Loucy (cell line): ENCODE results near the gene ERP44.

ENCODE experiments used
- EZH2phosphoT487 ChIP-seq: fragments of 200-600 bp; IDR thresholded peaks from 2 replicates; pipeline ENCODE4 v1.6.1; 2018; ENCODE audit warnings: antibody characterized with exemption, mild to moderate bottlenecking, moderate library complexity, borderline replicate concordance
- TF ChIP-seq, protein P1 (sequence below): fragments of 200-600 bp; sonication (generic); conservative IDR thresholded peaks from 2 replicates; pipeline ENCODE4 v1.5.1; 2014; ENCODE audit warnings: mild to moderate bottlenecking, antibody characterized with exemption, low read length

DNA sequence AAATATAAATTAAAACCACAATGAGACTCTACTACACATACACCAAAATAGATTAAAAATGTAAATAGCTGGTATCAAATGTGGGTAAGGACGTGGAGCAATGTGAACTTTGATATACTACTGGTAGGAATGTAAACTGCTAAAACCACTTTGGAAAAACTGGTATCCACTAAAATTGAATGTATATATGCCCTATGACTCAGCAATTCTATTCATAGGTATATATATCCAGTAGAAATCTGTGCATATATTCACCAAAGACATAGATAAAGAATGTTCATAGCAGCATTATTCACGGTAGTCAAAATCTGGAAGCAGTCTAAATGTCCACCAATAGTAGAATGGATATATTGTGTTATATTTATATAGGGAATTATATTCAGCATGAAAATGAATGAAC is 85.2 kb downstream of the ERP44 start:
- TF ChIP-seq, protein P1, sequence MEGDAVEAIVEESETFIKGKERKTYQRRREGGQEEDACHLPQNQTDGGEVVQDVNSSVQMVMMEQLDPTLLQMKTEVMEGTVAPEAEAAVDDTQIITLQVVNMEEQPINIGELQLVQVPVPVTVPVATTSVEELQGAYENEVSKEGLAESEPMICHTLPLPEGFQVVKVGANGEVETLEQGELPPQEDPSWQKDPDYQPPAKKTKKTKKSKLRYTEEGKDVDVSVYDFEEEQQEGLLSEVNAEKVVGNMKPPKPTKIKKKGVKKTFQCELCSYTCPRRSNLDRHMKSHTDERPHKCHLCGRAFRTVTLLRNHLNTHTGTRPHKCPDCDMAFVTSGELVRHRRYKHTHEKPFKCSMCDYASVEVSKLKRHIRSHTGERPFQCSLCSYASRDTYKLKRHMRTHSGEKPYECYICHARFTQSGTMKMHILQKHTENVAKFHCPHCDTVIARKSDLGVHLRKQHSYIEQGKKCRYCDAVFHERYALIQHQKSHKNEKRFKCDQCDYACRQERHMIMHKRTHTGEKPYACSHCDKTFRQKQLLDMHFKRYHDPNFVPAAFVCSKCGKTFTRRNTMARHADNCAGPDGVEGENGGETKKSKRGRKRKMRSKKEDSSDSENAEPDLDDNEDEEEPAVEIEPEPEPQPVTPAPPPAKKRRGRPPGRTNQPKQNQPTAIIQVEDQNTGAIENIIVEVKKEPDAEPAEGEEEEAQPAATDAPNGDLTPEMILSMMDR = no peak
- no peak for TF ChIP-seq EZH2phosphoT487
